ENCODE measurements around the gene SH2D1A. TPM values are rescaled to one million over a fixed set of nuclear protein-coding genes. Genes with fewer than 3 reads are reported as not detected.

Gene SH2D1A
- total RNA-seq, 1 experiment from 2014 or later, result not detected

GRCh38 chrX:124413244-124413643 is 66.9 kb downstream of the SH2D1A start:
- DNase-seq, result no peak
- Histone ChIP-seq H3K4me3 (no peak overlapping the region), H3F3A (ENCODE audit: insufficient read depth, low read depth) (no peaks in the 10 kb centered on the region), H3K9me2 (ENCODE audit: insufficient read depth) (no peaks in the 10 kb centered on the region), H4K20me1 (ENCODE audit: insufficient read depth) (no peaks in the 10 kb centered on the region), H3K27ac (no peak overlapping the region), H3K27me3 (ENCODE audit: insufficient read depth, low read depth) (no peaks in the 10 kb centered on the region), H3K4me1 (replicated peaks; ENCODE audit: insufficient read depth) (no peaks in the 10 kb centered on the region), H3K79me2 (ENCODE audit: low read depth) (no peaks in the 10 kb centered on the region), H3K4me2 (no peak overlapping the region), H3K9me3 (ENCODE audit: insufficient read depth, low read depth) (no peaks in the 10 kb centered on the region), H3K36me3 (ENCODE audit: low read depth) (no peaks in the 10 kb centered on the region), H2AFZ (no peak overlapping the region)
- CTCF ChIA-PET, result no interaction called here
- BruUV-seq (replicated peaks), result no TSS peak
- TF ChIP-seq EZH2 (IDR thresholded peaks at IDR 0.05; ENCODE audit: low read depth), result no peak
- intact Hi-C loops (cut with micrococcal nuclease; ENCODE audit: unreplicated experiment), result no loop called here
- POLR2A ChIA-PET (ENCODE audit: unreplicated experiment), result no interaction called here

DNA sequence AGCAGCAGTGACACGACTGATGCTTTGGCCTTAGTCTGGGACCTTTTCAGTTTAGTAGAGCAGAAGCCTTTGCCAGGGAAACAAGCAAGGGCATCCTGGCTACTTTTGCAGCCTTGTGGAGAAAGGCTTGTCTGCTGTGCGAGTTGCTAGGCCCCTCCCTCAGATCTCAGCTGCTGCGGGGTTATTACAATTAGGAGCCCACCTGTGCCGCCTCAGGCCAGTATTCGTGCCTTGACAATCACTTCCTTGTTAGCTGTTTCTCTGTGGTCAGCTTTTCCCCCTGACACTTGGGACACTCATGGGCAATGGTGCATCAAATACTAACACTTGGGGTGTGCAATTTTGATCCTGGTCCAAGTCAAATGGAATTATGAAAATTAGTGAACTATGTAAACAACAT is 67.9 kb downstream of the SH2D1A start:
- Histone ChIP-seq H2AFZ (no peak overlapping the region), H3K36me3 (ENCODE audit: low read depth) (no peaks in the 10 kb centered on the region), H3K27me3 (ENCODE audit: insufficient read depth, low read depth) (no peaks in the 10 kb centered on the region), H3F3A (ENCODE audit: insufficient read depth, low read depth) (no peaks in the 10 kb centered on the region), H3K9me2 (ENCODE audit: insufficient read depth) (no peaks in the 10 kb centered on the region), H4K20me1 (ENCODE audit: insufficient read depth) (no peaks in the 10 kb centered on the region), H3K4me2 (no peak overlapping the region), H3K9me3 (ENCODE audit: insufficient read depth, low read depth) (no peaks in the 10 kb centered on the region), H3K4me3 (no peak overlapping the region), H3K27ac (no peak overlapping the region), H3K4me1 (replicated peaks; ENCODE audit: insufficient read depth) (no peaks in the 10 kb centered on the region), H3K79me2 (ENCODE audit: low read depth) (no peaks in the 10 kb centered on the region)
- intact Hi-C loops (cut with micrococcal nuclease; ENCODE audit: unreplicated experiment), result no loop called here
- TF ChIP-seq EZH2 (IDR thresholded peaks at IDR 0.05; ENCODE audit: low read depth), result no peak
- no peak for TF ChIP-seq CTCF (conservative IDR thresholded peaks at IDR 0.05)
- POLR2A ChIA-PET (ENCODE audit: unreplicated experiment), result no interaction called here
- DNase-seq, result no peak
- CTCF ChIA-PET, result no interaction called here
- no TSS peak for BruUV-seq (replicated peaks)

DNA sequence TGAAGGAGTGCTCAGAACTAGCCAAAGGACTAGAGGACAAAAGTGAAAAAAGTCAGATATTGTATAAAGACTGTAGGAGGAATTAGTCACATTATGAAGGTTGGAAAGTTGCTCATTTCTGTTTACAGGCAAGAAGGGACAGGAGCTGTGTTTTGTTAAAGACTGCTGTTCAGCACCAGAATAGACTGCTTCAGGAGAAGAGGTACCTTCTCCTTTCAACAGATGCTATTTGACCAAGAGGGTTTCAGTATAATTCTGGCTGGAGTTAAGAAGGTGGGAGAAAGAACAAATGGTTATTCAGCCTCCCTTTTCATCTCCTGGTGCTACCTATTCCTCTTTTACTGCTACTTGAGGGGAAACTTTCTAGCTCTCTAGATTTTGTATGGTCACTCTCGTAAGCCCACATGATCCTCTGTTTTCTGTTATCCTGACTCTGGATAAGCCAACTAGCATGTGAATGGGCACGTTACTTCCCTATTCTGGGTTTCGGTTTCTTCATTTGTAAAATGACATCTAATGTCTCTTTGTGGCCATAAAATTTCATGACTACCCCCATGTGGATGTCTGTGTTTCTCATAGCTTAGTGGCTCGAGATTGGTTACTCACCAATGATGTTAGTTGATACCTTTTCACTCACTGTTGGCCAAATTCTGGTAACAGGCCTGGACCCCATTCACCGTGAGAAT is 68.9 kb downstream of the SH2D1A start:
- BruUV-seq (replicated peaks), result no TSS peak
- Histone ChIP-seq H3K4me3 (no peak overlapping the region), H3K9me3 (ENCODE audit: insufficient read depth, low read depth) (no peaks in the 10 kb centered on the region), H3K27ac (no peak overlapping the region), H3K36me3 (ENCODE audit: low read depth) (no peaks in the 10 kb centered on the region), H3K79me2 (ENCODE audit: low read depth) (no peaks in the 10 kb centered on the region), H3K4me1 (replicated peaks; ENCODE audit: insufficient read depth) (no peaks in the 10 kb centered on the region), H4K20me1 (ENCODE audit: insufficient read depth) (no peaks in the 10 kb centered on the region), H3K9me2 (ENCODE audit: insufficient read depth) (no peaks in the 10 kb centered on the region), H3K27me3 (ENCODE audit: insufficient read depth, low read depth) (no peaks in the 10 kb centered on the region), H3K4me2 (no peak overlapping the region), H3F3A (ENCODE audit: insufficient read depth, low read depth) (no peaks in the 10 kb centered on the region), H2AFZ (no peak overlapping the region)
- no peak for DNase-seq
- intact Hi-C loops (cut with micrococcal nuclease; ENCODE audit: unreplicated experiment), result no loop called here
- ChIA-PET CTCF (no interaction called here), POLR2A (ENCODE audit: unreplicated experiment) (no interaction called here)
- TF ChIP-seq CTCF (conservative IDR thresholded peaks at IDR 0.05) (no peak), EZH2 (IDR thresholded peaks at IDR 0.05; ENCODE audit: low read depth) (no peak)
